ENCODE measurements around the gene MRO. TPM values are rescaled to one million over a fixed set of nuclear protein-coding genes. Genes with fewer than 3 reads are reported as not detected.

MRO gene
- polyA plus RNA-seq, 1 of the 3 experiments (the other 2 are of a cell fraction): not detected

DNA sequence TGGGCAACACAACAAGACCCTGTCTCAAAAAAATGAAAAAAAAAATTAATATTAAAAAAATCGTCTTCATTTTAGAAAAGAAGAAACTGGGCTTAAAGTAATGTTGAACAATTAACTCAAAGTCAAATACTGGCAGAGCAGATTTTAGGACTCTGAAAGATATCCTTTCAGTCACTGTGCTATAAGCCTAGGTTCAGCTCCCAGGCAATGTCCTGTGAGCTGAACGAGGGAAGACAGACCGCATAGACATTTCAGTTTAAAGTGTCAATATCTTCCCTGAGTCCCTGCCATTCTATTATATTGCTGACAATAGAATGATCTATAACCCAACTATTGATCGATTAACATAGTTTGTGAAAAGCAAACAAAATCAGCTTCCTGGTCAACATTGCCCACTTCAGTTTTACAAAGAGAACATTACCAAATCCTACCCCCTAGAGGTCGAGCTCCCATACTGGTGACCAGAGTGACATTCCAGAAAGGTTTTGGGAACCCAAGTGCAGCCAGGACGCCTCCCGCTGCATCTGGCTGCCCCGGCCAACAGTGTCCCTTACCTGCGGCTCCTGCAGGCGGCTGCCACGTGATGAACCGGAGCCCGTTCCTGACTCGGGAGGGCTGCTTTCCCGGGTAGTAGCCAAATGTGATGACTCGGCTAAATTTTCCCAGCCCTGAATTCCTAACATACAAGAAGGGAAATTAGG lies 639 bp downstream of the MRO start:
- ChIA-PET CTCF (interaction anchor here (0.6 to 2.8 kb wide), 17 partner anchors 8 to 468 kb away, joined by 3 to 17 read pairs (median 4); no protein-coding TSS in a partner anchor), POLR2A (no interaction called here)
- H3K4me1 ChIP-seq (ENCODE audit: control insufficient read depth in 1 of 2, insufficient read depth in 2 of 2, low read depth in 1 of 2, low read length in 1 of 2): peaks cover 0 to 5% of the 10 kb centered on the region in 2 experiments; a peak in 2 of 4 replicates
- TF ChIP-seq NRF1 (IDR thresholded peaks at IDR 0.05; ENCODE audit: low read depth, low read length) (no peak), POLR2AphosphoS5 (IDR thresholded peaks at IDR 0.05; ENCODE audit: low read depth, low read length) (no peak), TAF1 (IDR thresholded peaks at IDR 0.05; ENCODE audit: borderline replicate concordance, low read depth, low read length) (no peak), SIN3A (IDR thresholded peaks at IDR 0.05; ENCODE audit: borderline replicate concordance, low read depth, low read length) (no peak), NFIC (IDR thresholded peaks at IDR 0.05; ENCODE audit: borderline replicate concordance) (no peak), ELF1 (IDR thresholded peaks at IDR 0.05) (no peak), FOXJ3 (CRISPR knock-in tag; IDR thresholded peaks at IDR 0.05) (no peak), IRF3 (IDR thresholded peaks at IDR 0.05; ENCODE audit: low read depth, low read length) (no peak), RFX5 (IDR thresholded peaks at IDR 0.05; ENCODE audit: low read length) (no peak), CHD2 (IDR thresholded peaks at IDR 0.05; ENCODE audit: low read length, partially characterized antibody) (no peak), YY1 (IDR thresholded peaks at IDR 0.05; ENCODE audit: low read depth) (no peak), FOXM1 (IDR thresholded peaks at IDR 0.05; ENCODE audit: low read depth) (no peak), TCF12 (IDR thresholded peaks at IDR 0.05) (no peak)
- TF ChIP-seq, protein P1, sequence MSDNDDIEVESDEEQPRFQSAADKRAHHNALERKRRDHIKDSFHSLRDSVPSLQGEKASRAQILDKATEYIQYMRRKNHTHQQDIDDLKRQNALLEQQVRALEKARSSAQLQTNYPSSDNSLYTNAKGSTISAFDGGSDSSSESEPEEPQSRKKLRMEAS (IDR thresholded peaks at IDR 0.05; ENCODE audit: low read depth): 0 out of 2 replicates have a peak, but pooled peaks have one; percentile 3
- TF ChIP-seq, protein P2, sequence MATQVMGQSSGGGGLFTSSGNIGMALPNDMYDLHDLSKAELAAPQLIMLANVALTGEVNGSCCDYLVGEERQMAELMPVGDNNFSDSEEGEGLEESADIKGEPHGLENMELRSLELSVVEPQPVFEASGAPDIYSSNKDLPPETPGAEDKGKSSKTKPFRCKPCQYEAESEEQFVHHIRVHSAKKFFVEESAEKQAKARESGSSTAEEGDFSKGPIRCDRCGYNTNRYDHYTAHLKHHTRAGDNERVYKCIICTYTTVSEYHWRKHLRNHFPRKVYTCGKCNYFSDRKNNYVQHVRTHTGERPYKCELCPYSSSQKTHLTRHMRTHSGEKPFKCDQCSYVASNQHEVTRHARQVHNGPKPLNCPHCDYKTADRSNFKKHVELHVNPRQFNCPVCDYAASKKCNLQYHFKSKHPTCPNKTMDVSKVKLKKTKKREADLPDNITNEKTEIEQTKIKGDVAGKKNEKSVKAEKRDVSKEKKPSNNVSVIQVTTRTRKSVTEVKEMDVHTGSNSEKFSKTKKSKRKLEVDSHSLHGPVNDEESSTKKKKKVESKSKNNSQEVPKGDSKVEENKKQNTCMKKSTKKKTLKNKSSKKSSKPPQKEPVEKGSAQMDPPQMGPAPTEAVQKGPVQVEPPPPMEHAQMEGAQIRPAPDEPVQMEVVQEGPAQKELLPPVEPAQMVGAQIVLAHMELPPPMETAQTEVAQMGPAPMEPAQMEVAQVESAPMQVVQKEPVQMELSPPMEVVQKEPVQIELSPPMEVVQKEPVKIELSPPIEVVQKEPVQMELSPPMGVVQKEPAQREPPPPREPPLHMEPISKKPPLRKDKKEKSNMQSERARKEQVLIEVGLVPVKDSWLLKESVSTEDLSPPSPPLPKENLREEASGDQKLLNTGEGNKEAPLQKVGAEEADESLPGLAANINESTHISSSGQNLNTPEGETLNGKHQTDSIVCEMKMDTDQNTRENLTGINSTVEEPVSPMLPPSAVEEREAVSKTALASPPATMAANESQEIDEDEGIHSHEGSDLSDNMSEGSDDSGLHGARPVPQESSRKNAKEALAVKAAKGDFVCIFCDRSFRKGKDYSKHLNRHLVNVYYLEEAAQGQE (IDR thresholded peaks at IDR 0.05; ENCODE audit: low read depth, low read length): no peak
- TF ChIP-seq, protein P3, sequence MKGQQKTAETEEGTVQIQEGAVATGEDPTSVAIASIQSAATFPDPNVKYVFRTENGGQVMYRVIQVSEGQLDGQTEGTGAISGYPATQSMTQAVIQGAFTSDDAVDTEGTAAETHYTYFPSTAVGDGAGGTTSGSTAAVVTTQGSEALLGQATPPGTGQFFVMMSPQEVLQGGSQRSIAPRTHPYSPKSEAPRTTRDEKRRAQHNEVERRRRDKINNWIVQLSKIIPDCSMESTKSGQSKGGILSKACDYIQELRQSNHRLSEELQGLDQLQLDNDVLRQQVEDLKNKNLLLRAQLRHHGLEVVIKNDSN (IDR thresholded peaks at IDR 0.05; ENCODE audit: borderline replicate concordance, low read depth): peak; percentile 51; the same call in 1 of the 2 replicates
- no peaks in the 10 kb centered on the region; the same call in 1 of the 2 replicates for H3K27me3 ChIP-seq (ENCODE audit: insufficient read depth)
- H3K9ac ChIP-seq: no peak overlapping the region
- H3K36me3 ChIP-seq (replicated peaks in 1 of 2; ENCODE audit: control insufficient read depth in 1 of 2, insufficient read depth in 2 of 2, low read length in 1 of 2): no peaks in the 10 kb centered on the region
- H2AFZ ChIP-seq (ENCODE audit: low read depth): peak overlapping the region; percentile 65
- H3K27ac ChIP-seq (ENCODE audit: low read depth in 2 of 2, low read length in 1 of 2): no peak overlapping the region
- H3K9me2 ChIP-seq: no peaks in the 10 kb centered on the region
- no peaks in the 10 kb centered on the region for H3F3A ChIP-seq (replicated peaks; ENCODE audit: insufficient read depth)
- DNase-seq: peak; percentile 48
- peak overlapping the region; percentile 87 for H3K4me2 ChIP-seq
- H3K9me3 ChIP-seq: no peaks in the 10 kb centered on the region
- H3K79me2 ChIP-seq (ENCODE audit: insufficient read depth): no peaks in the 10 kb centered on the region
- no peaks in the 10 kb centered on the region for H4K20me1 ChIP-seq (ENCODE audit: insufficient read depth)
- H3K4me3 ChIP-seq (ENCODE audit: low read depth in 2 of 2, low read length in 1 of 2): peak overlapping the region; percentile 32 to 54
- WGBS (ENCODE audit: low lambda C conversion rate): 21% methylated on average over 16 of the region's 16 CpGs

Data from SK-N-SH (cell line).